H9 (cell line): ENCODE data around the gene TRAF3. TPM values are rescaled to one million over a fixed set of nuclear protein-coding genes. Genes with fewer than 3 reads are reported as not detected.

Source experiments
- DNase-seq: peaks from one replicate; pipeline ENCODE4 v3.0.0-alpha.2; 2017
- H2AFZ ChIP-seq: one replicate; pipeline ENCODE4 v1.6.1; 2013; ENCODE audit warnings: mild to moderate bottlenecking, low read length, control low read depth, moderate library complexity
- H2AK5ac ChIP-seq: 2 replicates; pipeline ENCODE4 v1.6.1; 2013; ENCODE audit warnings: low read length, control low read depth, mixed read lengths; ENCODE audit not compliant: insufficient read length
- H2BK120ac ChIP-seq: one replicate; pipeline ENCODE4 v1.6.1; 2013; ENCODE audit warnings: low read depth, mild to moderate bottlenecking, low read length, control low read depth, inconsistent platforms; ENCODE audit not compliant: poor library complexity, severe bottlenecking
- H2BK12ac ChIP-seq: 2 replicates; pipeline ENCODE4 v1.6.1; 2013; ENCODE audit warnings: low read length, control low read depth, mixed read lengths, low read depth; ENCODE audit not compliant: insufficient read length
- H2BK15ac ChIP-seq: 2 replicates; pipeline ENCODE4 v1.6.1; 2013; ENCODE audit warnings: low read depth, low read length, control low read depth
- H2BK20ac ChIP-seq: one replicate; pipeline ENCODE4 v1.6.1; 2013; ENCODE audit warnings: low read depth, mild to moderate bottlenecking, low read length, control low read depth, inconsistent platforms; ENCODE audit not compliant: poor library complexity, severe bottlenecking
- H2BK5ac ChIP-seq: 2 replicates; pipeline ENCODE4 v1.6.1; 2013; ENCODE audit warnings: low read length, control low read depth, mixed read lengths; ENCODE audit not compliant: insufficient read length
- H3K14ac ChIP-seq: 2 replicates; pipeline ENCODE4 v1.6.1; 2013; ENCODE audit warnings: low read length, control low read depth; ENCODE audit not compliant: insufficient read depth
- H3K18ac ChIP-seq: 2 replicates; pipeline ENCODE4 v1.6.1; 2013; ENCODE audit warnings: low read depth, mild to moderate bottlenecking, mixed read lengths, low read length, control low read depth; ENCODE audit not compliant: insufficient read length
- H3K23ac ChIP-seq: 2 replicates; pipeline ENCODE4 v1.6.1; 2013; ENCODE audit warnings: low read length, control low read depth, mixed read lengths, low read depth; ENCODE audit not compliant: insufficient read length
- H3K23me2 ChIP-seq: 2 replicates; pipeline ENCODE4 v1.6.1; 2013; ENCODE audit warnings: low read depth, mild to moderate bottlenecking, mixed read lengths, low read length, control low read depth; ENCODE audit not compliant: insufficient read length, poor library complexity, severe bottlenecking
- H3K27ac ChIP-seq: 2 replicates; pipeline ENCODE4 v1.5.1; 2013; ENCODE audit warnings: low read length, control low read depth, mixed read lengths, low read depth; ENCODE audit not compliant: insufficient read length
- H3K27me3 ChIP-seq: 2 replicates; pipeline ENCODE4 v1.6.1; 2013; ENCODE audit warnings: low read length, control low read depth, inconsistent platforms; ENCODE audit not compliant: insufficient read depth
- H3K4ac ChIP-seq: 2 replicates; pipeline ENCODE4 v1.6.1; 2013; ENCODE audit warnings: low read depth, mild to moderate bottlenecking, control low read depth, inconsistent platforms, low read length, moderate library complexity
- H3K4me1 ChIP-seq: 2 replicates; pipeline ENCODE4 v1.6.1; 2013; ENCODE audit warnings: low read length, control low read depth, inconsistent platforms; ENCODE audit not compliant: insufficient read depth
- H3K4me2 ChIP-seq: 2 replicates; pipeline ENCODE4 v1.6.1; 2013; ENCODE audit warnings: low read length, control low read depth, mixed read lengths; ENCODE audit not compliant: insufficient read length, insufficient read depth
- H3K56ac ChIP-seq: 2 replicates; pipeline ENCODE4 v1.6.1; 2013; ENCODE audit warnings: low read depth, mild to moderate bottlenecking, mixed read lengths, low read length, control low read depth; ENCODE audit not compliant: insufficient read length
- H3K79me1 ChIP-seq: 2 replicates; pipeline ENCODE4 v1.6.1; 2013; ENCODE audit warnings: low read depth, mild to moderate bottlenecking, moderate library complexity, low read length, control low read depth, inconsistent platforms; ENCODE audit not compliant: insufficient read depth, poor library complexity, severe bottlenecking
- H3K79me2 ChIP-seq: 2 replicates; pipeline ENCODE4 v1.6.1; 2013; ENCODE audit warnings: low read length, control low read depth, inconsistent platforms; ENCODE audit not compliant: insufficient read depth
- H3K9ac ChIP-seq: 2 replicates; pipeline ENCODE4 v1.6.1; 2013; ENCODE audit warnings: low read length, control low read depth, mixed read lengths; ENCODE audit not compliant: insufficient read length; ENCODE audit errors: extremely low read depth
- H3K9me3 ChIP-seq: one replicate; pipeline ENCODE4 v1.6.1; 2013; ENCODE audit warnings: low read depth, low read length, inconsistent platforms; ENCODE audit not compliant: control insufficient read depth
- H3T11ph ChIP-seq: one replicate; pipeline ENCODE4 v1.6.1; 2013; ENCODE audit warnings: mild to moderate bottlenecking, low read length, control low read depth, inconsistent platforms
- H4K20me1 ChIP-seq: one replicate; pipeline ENCODE4 v1.6.1; 2013; ENCODE audit not compliant: control insufficient read depth, insufficient read length, insufficient read depth
- H4K5ac ChIP-seq: 2 replicates; pipeline ENCODE4 v1.6.1; 2013; ENCODE audit warnings: low read depth, mild to moderate bottlenecking, mixed read lengths, low read length, control low read depth; ENCODE audit not compliant: insufficient read length
- H4K8ac ChIP-seq: replicated peaks from 2 replicates; pipeline ENCODE4 v1.6.1; 2013; ENCODE audit warnings: low read length, control low read depth, mixed read lengths, low read depth; ENCODE audit not compliant: insufficient read length
- H4K91ac ChIP-seq: 2 replicates; pipeline ENCODE4 v1.6.1; 2013; ENCODE audit warnings: low read depth, mild to moderate bottlenecking, moderate library complexity, mixed read lengths, low read length, control low read depth; ENCODE audit not compliant: insufficient read length
- H3K27ac Mint-ChIP-seq, 3 experiments: 2 replicates in 2 of 3; 3 replicates in 1 of 3; pipeline ENCODE4 v1.8.0; 2020 to 2021; ENCODE audit warnings: mixed read lengths in 3 of 3, mild to moderate bottlenecking in 1 of 3, moderate library complexity in 1 of 3
- H3K27me3 Mint-ChIP-seq: 2 replicates; pipeline ENCODE4 v1.8.0; 2021; ENCODE audit warnings: low read depth, mild to moderate bottlenecking, moderate library complexity, mixed read lengths
- H3K36me3 Mint-ChIP-seq, 3 experiments: 2 replicates in 2 of 3; 3 replicates in 1 of 3; pipeline ENCODE4 v1.8.0; 2020 to 2021; ENCODE audit warnings: low read depth in 3 of 3, mixed read lengths in 3 of 3; ENCODE audit not compliant: insufficient read depth in 1 of 3
- H3K4me1 Mint-ChIP-seq, 2 experiments: 2 replicates each; pipeline ENCODE4 v1.8.0; 2020; ENCODE audit warnings: mixed read lengths in 2 of 2
- H3K4me3 Mint-ChIP-seq, 2 experiments: 2 replicates in 1 of 2; 3 replicates in 1 of 2; pipeline ENCODE4 v1.8.0; 2020 to 2021; ENCODE audit warnings: mild to moderate bottlenecking in 2 of 2, mixed read lengths in 2 of 2, moderate library complexity in 1 of 2
- H3K9me3 Mint-ChIP-seq, 2 experiments: 2 replicates in 1 of 2; 3 replicates in 1 of 2; pipeline ENCODE4 v1.8.0; 2020; ENCODE audit warnings: mild to moderate bottlenecking in 2 of 2, mixed read lengths in 2 of 2, moderate library complexity in 1 of 2
- CTCF ChIP-seq: fragments of 200-600 bp; sonication (generic); conservative IDR thresholded peaks from 3 replicates; pipeline ENCODE4 v1.8.0; 2021; ENCODE audit warnings: antibody characterized with exemption, mild to moderate bottlenecking
- WGBS: extraction: QIAGEN DNeasy Blood & Tissue Kit; methylation state at CpG from one replicate; pipeline ENCODE4 v1.1.7; 2013; ENCODE audit warnings: missing lambda C conversion rate, low lambda C conversion rate, mixed read lengths; ENCODE audit not compliant: insufficient read length; ENCODE audit errors: extremely low coverage; 5-methylcytosine and 5-hydroxymethylcytosine counted together
- total RNA-seq: library from RNA; stranded (reverse); gene quantifications from 2 replicates; pipeline ENCODE4 v1.2.1, GENCODE V29; 2021

The TRAF3 gene
- total RNA-seq, 1 experiment from 2014 or later, result 9.6 TPM

- WGBS, result no CpG with 5 or more reads among the region's 1 CpG
- no peaks in the 10 kb centered on the region for H3K27me3 Mint-ChIP-seq
- no peak for TF ChIP-seq CTCF
- no peak overlapping the region for H2BK20ac ChIP-seq
- no peaks in the 10 kb centered on the region for H3K27me3 ChIP-seq
- peaks cover 14 to 31% (median 28%) of the 10 kb centered on the region in 3 experiments; a peak in 6 of 7 replicates for H3K36me3 Mint-ChIP-seq
- H3K79me2 ChIP-seq, result no peaks in the 10 kb centered on the region
- H3K18ac ChIP-seq, result no peak overlapping the region
- H3K9me3 Mint-ChIP-seq, result peaks cover 17 to 24% of the 10 kb centered on the region in 2 experiments
- H4K91ac ChIP-seq, result no peak overlapping the region
- H2BK15ac ChIP-seq, result no peak overlapping the region
- H3K23me2 ChIP-seq, result no peaks in the 10 kb centered on the region
- no peak overlapping the region for H3K27ac Mint-ChIP-seq
- no peaks in the 10 kb centered on the region for H4K20me1 ChIP-seq
- H3K9me3 ChIP-seq, result no peaks in the 10 kb centered on the region
- no peaks in the 10 kb centered on the region for H3K79me1 ChIP-seq
- no peak overlapping the region for H4K5ac ChIP-seq
- no peak overlapping the region for H2AFZ ChIP-seq
- H2BK12ac ChIP-seq, result no peak overlapping the region
- no peak overlapping the region for H3K9ac ChIP-seq
- H2AK5ac ChIP-seq, result no peak overlapping the region
- H4K8ac ChIP-seq, result no peak overlapping the region
- no peak overlapping the region for H3T11ph ChIP-seq
- no peak overlapping the region for H2BK120ac ChIP-seq
- H3K4me1 ChIP-seq, result no peaks in the 10 kb centered on the region
- no peak overlapping the region for H3K23ac ChIP-seq
- H3K4me1 Mint-ChIP-seq, result peaks cover 15 to 19% of the 10 kb centered on the region in 2 experiments
- no peak overlapping the region for H3K4ac ChIP-seq
- no peak overlapping the region for H3K4me2 ChIP-seq
- H3K27ac ChIP-seq, result no peak overlapping the region
- H2BK5ac ChIP-seq, result no peak overlapping the region
- H3K14ac ChIP-seq, result no peak overlapping the region
- no peak overlapping the region for H3K56ac ChIP-seq
- no peak for DNase-seq
- no peak overlapping the region for H3K4me3 Mint-ChIP-seq
These were observed 82.7 kb downstream of the TRAF3 start for GRCh38 chr14:102859911-102860310.
